Ascending aorta (tissue), 2 donors: ENCODE measurements around the gene CTTNBP2NL. TPM values are rescaled to one million over a fixed set of nuclear protein-coding genes. Genes with fewer than 3 reads are reported as not detected.
A peak's percentile ranks its signal among the peaks of the same experiment; 100 is the strongest.

Experiments used
- DNase-seq, 2 donors: peaks; one replicate each; pipeline ENCODE4 v3.0.0-alpha.2; 2019; ENCODE audit warnings: low spot score in 2 of 2
- H3K27ac ChIP-seq, 2 donors: fragments of 200-600 bp; sonication (generic); one replicate each; pipeline ENCODE4 v1.5.1; 2016 to 2017; ENCODE audit warnings: mild to moderate bottlenecking in 1 of 2
- H3K27me3 ChIP-seq: fragments of 200-600 bp; sonication (generic); one replicate; pipeline ENCODE4 v1.5.1; 2017
- H3K36me3 ChIP-seq, 2 donors: fragments of 200-600 bp; sonication (generic); one replicate each; pipeline ENCODE4 v1.5.1; 2016
- H3K4me1 ChIP-seq, 2 donors: fragments of 200-600 bp; sonication (generic); one replicate each; pipeline ENCODE4 v1.5.1; 2016 to 2017; ENCODE audit warnings: mild to moderate bottlenecking in 1 of 2
- H3K4me3 ChIP-seq, 2 donors: fragments of 200-600 bp; sonication (generic); one replicate each; pipeline ENCODE4 v1.5.1; 2016 to 2017; ENCODE audit warnings: mild to moderate bottlenecking in 1 of 2
- H3K9me3 ChIP-seq, 2 donors: fragments of 200-600 bp; sonication (generic); one replicate each; pipeline ENCODE4 v1.5.1; 2016
- intact Hi-C: fragments of 100-400 bp; cut with DNase I; formaldehyde crosslinking; loops from one replicate; pipeline ENCODE4 v1.15.1; 2023
- total RNA-seq: library from RNA; depleted of rRNA; stranded (reverse); fragments of >200 nt; gene quantifications from one replicate; pipeline ENCODE4 v1.1.0, GENCODE V29; 2016
- TF ChIP-seq, protein P1 (sequence below), 3 experiments: fragments of 200-600 bp in 2 of 3; fragments of 450-650 bp in 1 of 3; sonication (generic) in 2 of 3; IDR thresholded peaks; one replicate each; pipeline ENCODE4 v1.5.1; 2016 to 2019; ENCODE audit warnings: antibody characterized with exemption in 3 of 3, mild to moderate bottlenecking in 1 of 3, moderate library complexity in 1 of 3

The CTTNBP2NL gene
- total RNA-seq, 1 donor from 2014 or later = 13.0 TPM

- no peak for DNase-seq
- intact Hi-C loops = loop anchor here (10.0 kb wide), 1 partner anchor 165 kb away; the partner anchor contains the start of gene MOV10
- peaks cover 4 to 11% of the 10 kb centered on the region in 2 donors for H3K4me1 ChIP-seq
- H3K27ac ChIP-seq = peak overlapping the region in 1 of 2 donors; percentile 15
- H3K4me3 ChIP-seq = peak overlapping the region; percentile 76 to 77
- no peaks in the 10 kb centered on the region for H3K27me3 ChIP-seq
- TF ChIP-seq, protein P1, sequence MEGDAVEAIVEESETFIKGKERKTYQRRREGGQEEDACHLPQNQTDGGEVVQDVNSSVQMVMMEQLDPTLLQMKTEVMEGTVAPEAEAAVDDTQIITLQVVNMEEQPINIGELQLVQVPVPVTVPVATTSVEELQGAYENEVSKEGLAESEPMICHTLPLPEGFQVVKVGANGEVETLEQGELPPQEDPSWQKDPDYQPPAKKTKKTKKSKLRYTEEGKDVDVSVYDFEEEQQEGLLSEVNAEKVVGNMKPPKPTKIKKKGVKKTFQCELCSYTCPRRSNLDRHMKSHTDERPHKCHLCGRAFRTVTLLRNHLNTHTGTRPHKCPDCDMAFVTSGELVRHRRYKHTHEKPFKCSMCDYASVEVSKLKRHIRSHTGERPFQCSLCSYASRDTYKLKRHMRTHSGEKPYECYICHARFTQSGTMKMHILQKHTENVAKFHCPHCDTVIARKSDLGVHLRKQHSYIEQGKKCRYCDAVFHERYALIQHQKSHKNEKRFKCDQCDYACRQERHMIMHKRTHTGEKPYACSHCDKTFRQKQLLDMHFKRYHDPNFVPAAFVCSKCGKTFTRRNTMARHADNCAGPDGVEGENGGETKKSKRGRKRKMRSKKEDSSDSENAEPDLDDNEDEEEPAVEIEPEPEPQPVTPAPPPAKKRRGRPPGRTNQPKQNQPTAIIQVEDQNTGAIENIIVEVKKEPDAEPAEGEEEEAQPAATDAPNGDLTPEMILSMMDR (IDR thresholded peaks at IDR 0.05) = no peak
- no peaks in the 10 kb centered on the region for H3K9me3 ChIP-seq
- H3K36me3 ChIP-seq = no peaks in the 10 kb centered on the region
Measured at GRCh38 chr1:112509660-112510178, 113.7 kb downstream of the CTTNBP2NL start.

GRCh38 chr1:112510340-112510739 lies 114.3 kb downstream of the CTTNBP2NL start:
- H3K36me3 ChIP-seq = no peaks in the 10 kb centered on the region
- H3K27ac ChIP-seq = no peak overlapping the region
- H3K27me3 ChIP-seq = no peaks in the 10 kb centered on the region
- TF ChIP-seq, protein P1 (IDR thresholded peaks at IDR 0.05) = no peak
- no peak for DNase-seq
- intact Hi-C loops = no loop called here
- peak overlapping the region in 1 of 2 donors; percentile 76 for H3K4me3 ChIP-seq
- no peaks in the 10 kb centered on the region for H3K9me3 ChIP-seq
- peaks cover 4 to 11% of the 10 kb centered on the region in 2 donors for H3K4me1 ChIP-seq

Other genes starting within 250 kb of the CTTNBP2NL start
- 4.8 TPM for gene WNT2B, start 112.8 kb downstream of the CTTNBP2NL start, total RNA-seq
- gene ST7L, start 222.9 kb downstream of the CTTNBP2NL start, total RNA-seq = 4.0 TPM
- gene CAPZA1, start 223.6 kb downstream of the CTTNBP2NL start, total RNA-seq = 53.5 TPM